GM15510 (cell line): ENCODE results near the gene ZNF785.
A peak's percentile ranks its signal among the peaks of the same experiment; 100 is the strongest.

Source experiments
- POLR2A ChIP-seq: IDR thresholded peaks from 3 replicates; pipeline ENCODE4 v1.6.1; 2011; ENCODE audit warnings: borderline replicate concordance; ENCODE audit not compliant: insufficient read length; ENCODE audit errors: extremely low read depth

The ZNF785 gene

DNA sequence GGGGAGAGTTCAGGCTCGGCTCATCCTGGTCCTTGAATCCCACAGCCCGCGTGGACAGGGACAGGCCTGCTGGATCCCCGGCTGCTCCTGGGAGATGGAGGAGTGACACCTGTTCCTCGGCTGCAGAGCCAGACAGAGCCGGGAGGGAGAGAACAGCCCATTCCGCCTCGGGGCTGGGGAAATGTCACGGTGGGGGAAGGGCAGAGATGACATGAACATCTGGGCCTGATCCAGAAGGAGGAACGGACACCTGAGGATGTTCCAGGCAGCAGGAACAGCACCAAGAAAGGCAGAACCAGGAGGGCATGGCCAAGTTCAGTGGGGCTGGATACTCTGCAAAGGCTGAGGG is 29.4 kb downstream of the ZNF785 start:
- TF ChIP-seq POLR2A = no peak

DNA sequence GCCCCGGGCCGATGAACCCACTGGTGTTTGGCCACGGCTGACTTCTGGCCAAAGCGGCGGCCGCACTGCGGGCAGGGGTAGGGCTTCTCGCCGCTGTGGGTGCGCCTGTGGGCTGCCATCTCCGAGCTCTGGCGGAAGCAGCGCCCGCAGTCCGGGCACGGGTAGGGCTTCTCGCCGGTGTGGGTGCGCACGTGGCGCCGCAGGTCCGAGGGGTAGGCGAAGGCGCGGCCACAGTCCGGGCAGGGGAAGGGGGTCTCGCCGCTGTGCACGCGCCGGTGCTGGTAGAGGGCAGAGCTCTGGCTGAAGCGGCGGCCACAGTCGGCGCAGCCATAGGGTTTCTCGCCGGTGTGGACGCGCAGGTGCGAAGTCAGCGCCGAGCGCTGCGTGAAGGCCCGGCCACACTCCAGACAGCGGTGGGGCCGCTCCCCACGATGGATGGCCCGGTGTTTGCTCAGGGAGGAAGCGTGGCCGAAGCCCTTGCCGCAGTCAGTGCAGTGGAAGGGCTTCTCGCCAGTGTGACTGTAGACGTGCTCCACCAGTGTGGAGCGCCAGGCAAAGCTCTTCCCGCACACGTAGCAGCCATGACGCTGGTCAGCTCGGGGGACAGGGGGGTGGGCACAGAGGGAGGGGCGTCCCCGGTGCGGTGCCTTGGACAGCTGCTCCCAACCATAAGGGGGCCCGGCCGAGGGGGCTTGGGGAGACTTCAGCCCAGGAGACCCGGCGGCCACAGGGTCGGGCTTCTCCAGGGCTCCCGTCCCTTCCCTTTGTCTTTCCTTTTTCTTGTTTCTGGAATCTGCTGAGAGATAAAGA is 30.0 kb downstream of the ZNF785 start:
- TF ChIP-seq POLR2A = no peak

GRCh38 chr16:30554557-30555314 is 30.8 kb downstream of the ZNF785 start:
- no peak for TF ChIP-seq POLR2A

DNA sequence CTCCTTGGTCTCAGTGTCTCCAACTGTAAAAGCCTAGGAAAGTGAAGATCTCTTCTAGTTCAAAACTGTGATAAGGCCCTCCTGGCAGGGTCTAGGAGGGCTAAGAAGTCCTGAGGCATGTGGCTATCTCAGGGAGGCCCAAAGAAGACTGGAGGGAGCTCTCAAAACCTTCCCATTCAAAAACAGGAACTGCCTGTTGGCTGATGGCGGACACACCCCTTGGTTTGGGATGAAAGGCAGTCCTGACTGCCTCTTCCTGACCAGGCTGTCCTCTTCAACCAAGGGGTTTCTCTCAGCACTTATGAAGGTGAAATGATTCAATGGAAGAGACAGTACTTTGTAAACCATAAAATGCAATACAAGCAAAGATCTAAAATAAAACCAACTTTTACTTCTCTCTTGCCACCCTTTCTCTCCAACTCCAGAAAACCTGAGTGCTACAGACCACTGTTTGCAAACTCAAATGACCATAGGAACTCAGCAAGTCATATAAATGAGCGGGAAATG is 32.1 kb downstream of the ZNF785 start:
- TF ChIP-seq POLR2A = no peak

DNA sequence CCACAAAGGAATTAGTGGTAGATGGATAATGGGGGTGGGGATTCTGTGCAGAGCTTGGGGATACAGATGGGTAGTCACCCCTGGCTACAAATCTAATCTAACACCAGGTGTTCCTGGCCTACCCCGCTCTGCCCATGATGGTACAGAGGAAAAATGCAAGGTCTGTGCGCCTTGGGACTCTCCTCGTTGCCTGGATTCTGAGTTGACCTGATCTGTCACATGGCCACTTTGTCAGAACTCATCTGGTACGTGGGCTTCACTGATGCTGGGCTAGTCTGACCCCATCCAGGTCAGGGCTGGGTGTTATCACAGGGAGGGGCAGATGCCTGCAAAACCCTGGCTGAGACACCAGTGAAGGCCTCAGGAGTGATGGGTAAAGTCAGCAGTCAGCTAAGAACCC is 32.5 kb downstream of the ZNF785 start:
- no peak for TF ChIP-seq POLR2A

GRCh38 chr16:30551781-30552180 is 33.7 kb downstream of the ZNF785 start:
- no peak for TF ChIP-seq POLR2A

DNA sequence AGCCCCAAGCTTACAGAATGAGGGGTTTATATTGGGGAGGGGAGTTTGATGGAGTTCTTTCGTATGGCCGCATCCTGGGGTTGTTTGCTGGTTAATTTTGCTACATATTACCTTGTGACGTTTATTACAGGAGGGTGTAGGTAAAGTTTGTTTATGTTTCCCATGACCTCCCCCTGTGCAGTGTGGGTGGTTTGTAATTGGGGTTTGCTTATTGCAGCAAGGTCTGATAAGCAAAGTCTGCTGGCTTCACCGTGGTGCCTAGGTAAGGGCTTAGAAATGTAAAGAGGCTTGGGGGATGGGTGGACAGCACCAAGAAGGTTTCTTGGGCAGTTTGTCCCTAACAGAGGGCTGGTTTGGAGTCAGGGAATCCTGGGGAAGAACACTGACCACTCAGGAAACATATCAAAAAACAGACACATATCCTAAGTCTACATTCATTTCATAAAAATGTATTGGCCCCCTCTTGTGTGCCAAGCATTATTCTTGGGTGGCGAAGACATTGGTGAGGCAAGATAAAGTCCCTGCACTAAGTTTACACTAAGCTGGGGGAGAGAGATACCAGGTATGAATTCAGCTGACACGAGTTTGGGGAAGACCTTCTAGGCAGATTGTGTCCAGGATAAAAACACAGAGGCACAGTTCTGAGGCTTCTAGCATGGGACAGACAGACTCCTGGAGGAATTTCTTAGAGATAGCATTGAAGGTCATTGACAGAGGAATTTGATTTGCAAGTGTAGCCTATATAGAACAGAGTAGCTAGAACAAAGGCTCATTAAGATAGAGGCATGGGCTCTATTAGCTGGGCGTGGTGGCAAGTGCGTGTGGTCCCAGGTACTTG is 36.9 kb downstream of the ZNF785 start:
- TF ChIP-seq POLR2A = no peak

DNA sequence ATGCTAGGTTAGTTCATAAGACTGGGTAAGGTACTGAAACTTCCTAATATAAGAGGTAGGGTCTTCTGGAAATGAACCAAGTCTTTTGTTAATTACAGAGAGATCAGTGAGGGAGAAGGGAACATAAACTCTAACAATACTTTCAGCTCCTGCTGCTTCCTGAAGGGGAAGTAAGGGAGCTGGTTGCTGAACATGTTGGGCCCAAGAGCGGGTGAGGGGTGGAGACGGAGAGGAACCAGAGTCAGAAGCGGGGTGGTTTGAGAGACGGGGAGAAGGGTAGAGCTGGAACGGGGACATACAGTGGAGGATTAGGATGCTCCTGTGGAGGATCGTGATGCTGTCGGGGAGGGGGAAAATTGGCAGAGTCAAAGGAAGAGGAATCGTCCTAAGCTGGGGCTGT is 39.4 kb downstream of the ZNF785 start:
- TF ChIP-seq POLR2A = no peak

GRCh38 chr16:30543067-30543466 is 42.4 kb downstream of the ZNF785 start:
- TF ChIP-seq POLR2A = no peak

DNA sequence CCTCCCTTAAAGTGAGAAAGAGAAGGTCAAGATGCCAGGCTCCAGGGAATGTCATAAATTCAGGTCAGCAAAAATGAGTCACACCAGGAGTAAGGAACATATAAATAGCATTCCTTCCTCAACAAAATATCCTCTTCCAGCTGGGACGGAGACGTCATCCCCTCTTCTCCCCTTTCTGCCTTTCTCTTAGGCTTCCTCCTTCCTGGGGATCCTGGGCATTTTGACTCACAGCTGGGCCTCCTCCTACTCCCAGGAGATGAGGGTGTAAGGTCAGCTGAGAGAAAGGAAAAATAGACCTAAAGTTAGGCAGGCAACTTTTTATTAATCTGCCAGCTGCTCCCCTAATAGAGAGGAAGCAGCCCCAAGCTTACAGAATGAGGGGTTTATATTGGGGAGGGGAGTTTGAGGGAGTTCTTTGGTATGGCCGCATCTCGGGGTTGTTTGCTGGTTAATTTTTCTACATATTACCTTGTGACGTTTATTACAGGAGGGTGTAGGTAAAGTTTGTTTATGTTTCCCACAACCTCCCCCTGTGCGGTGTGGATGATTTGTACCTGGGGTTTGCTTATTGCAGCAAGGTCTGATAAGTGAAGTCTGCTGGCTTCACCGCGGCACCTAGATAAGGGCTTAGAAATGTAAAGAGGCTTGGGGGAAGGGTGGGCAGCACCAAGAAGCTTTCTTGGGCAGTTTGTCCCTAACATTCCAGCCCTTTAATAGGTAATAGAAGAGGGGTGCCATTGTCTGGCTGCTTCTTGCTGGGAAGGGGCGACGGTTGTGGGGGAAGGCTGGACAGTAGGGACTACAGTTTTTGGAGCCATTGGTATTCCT is 43.8 kb downstream of the ZNF785 start:
- TF ChIP-seq POLR2A = no peak

GRCh38 chr16:30539000-30539964 is 46.2 kb downstream of the ZNF785 start:
- no peak for TF ChIP-seq POLR2A

GRCh38 chr16:30535777-30536190 is 49.7 kb downstream of the ZNF785 start:
- peak; percentile 63 for TF ChIP-seq POLR2A
